ENCODE results near the gene CALML3.

CALML3 gene

DNA sequence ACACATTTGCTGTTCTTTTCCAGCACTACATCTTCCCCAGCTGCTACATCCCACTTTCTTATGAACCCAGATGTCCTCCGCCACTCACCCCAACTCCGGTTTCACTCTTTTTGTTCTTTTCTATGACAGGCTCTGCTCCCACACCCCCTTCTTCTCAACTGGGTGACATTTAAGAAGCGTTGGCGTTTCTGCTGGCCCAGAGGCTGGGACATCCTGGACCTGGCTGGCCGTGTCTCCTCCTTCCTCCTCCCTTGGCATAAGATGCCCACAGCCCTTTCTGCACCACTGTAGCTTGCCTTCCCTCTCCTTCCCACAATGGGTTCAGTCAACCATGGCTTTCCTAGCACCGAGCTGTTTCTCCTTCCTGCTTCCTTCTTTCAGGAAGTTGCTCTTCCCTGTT is 16.0 kb upstream of the CALML3 start:
- no peak overlapping the region for H3K4me3 ChIP-seq (ENCODE audit: low read depth, low read length)
- no peak for DNase-seq (ENCODE audit: low read depth, low spot score)
- ChIA-PET CTCF (interaction anchor here (1.3 to 1.8 kb wide), 2 partner anchors 10 to 13 kb away, joined by 3 read pairs; no protein-coding TSS in a partner anchor), POLR2A (no interaction called here)
- TF ChIP-seq, protein P1, sequence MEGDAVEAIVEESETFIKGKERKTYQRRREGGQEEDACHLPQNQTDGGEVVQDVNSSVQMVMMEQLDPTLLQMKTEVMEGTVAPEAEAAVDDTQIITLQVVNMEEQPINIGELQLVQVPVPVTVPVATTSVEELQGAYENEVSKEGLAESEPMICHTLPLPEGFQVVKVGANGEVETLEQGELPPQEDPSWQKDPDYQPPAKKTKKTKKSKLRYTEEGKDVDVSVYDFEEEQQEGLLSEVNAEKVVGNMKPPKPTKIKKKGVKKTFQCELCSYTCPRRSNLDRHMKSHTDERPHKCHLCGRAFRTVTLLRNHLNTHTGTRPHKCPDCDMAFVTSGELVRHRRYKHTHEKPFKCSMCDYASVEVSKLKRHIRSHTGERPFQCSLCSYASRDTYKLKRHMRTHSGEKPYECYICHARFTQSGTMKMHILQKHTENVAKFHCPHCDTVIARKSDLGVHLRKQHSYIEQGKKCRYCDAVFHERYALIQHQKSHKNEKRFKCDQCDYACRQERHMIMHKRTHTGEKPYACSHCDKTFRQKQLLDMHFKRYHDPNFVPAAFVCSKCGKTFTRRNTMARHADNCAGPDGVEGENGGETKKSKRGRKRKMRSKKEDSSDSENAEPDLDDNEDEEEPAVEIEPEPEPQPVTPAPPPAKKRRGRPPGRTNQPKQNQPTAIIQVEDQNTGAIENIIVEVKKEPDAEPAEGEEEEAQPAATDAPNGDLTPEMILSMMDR (IDR thresholded peaks at IDR 0.05; ENCODE audit: insufficient read depth, low read length, missing control alignments): no peak

- ChIA-PET CTCF (interaction anchor here (1.3 to 1.8 kb wide), 2 partner anchors 9 to 13 kb away, joined by 3 read pairs; no protein-coding TSS in a partner anchor), POLR2A (no interaction called here)
- no peak for DNase-seq (ENCODE audit: low read depth, low spot score)
- no peak overlapping the region for H3K4me3 ChIP-seq (ENCODE audit: low read depth, low read length)
- TF ChIP-seq, protein P1 (IDR thresholded peaks at IDR 0.05; ENCODE audit: insufficient read depth, low read length, missing control alignments): no peak
Observed at GRCh38 chr10:5509236-5509635, 15.5 kb upstream of the CALML3 start.

GRCh38 chr10:5509691-5510090 is 15.1 kb upstream of the CALML3 start:
- POLR2A ChIA-PET: no interaction called here
- CTCF ChIA-PET: interaction anchor here (1.8 kb wide), 1 partner anchor 9 kb away, joined by 3 read pairs; no protein-coding TSS in a partner anchor
- H3K4me3 ChIP-seq (ENCODE audit: low read depth, low read length): no peak overlapping the region
- TF ChIP-seq, protein P1 (IDR thresholded peaks at IDR 0.05; ENCODE audit: insufficient read depth, low read length, missing control alignments): no peak
- no peak for DNase-seq (ENCODE audit: low read depth, low spot score)

DNA sequence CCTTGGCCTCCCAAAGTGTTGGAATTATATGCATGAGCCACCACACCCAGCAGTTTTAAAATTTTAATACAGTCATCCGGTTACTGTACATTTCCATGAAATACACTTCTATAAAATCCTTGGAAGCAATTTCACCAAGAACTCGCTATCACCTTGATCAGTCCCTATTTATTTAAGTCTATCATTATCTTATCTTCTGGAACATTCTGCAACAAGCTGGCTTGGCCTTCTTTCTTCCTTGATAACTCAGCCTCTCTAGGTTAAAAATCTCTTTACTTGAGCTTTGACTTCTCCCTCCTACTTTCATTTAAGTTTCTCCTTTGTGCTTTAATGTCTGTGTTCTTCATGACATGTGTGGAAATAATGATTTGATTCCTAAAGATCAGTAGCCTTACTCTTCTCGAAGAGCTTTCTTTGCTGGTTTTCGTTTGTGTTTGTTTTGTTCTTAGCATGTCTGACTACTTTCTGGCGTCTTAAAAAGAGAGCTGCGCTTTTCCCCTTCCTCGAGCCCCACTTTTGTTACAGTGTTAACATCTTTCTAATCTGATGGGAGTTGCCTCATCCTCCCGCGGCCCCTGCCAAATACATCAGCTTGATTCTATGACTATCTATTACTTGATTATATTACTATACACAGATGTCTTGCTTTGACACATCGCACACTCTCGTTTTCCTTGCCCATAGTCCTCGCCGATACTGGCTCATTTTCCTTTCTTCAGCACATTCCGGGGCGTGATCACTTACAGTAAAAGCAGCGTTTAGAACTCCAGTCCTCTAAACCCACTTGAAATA is 14.3 kb upstream of the CALML3 start:
- TF ChIP-seq, protein P1 (IDR thresholded peaks at IDR 0.05; ENCODE audit: insufficient read depth, low read length, missing control alignments): no peak
- ChIA-PET POLR2A (interaction anchor here (1.1 kb wide), 1 partner anchor 64 kb away, joined by 3 read pairs; no protein-coding TSS in a partner anchor), CTCF (interaction anchor here (0.9 kb wide), 1 partner anchor 62 kb away, joined by 3 read pairs; no protein-coding TSS in a partner anchor)
- no peak overlapping the region for H3K4me3 ChIP-seq (ENCODE audit: low read depth, low read length)
- DNase-seq (ENCODE audit: low read depth, low spot score): no peak

DNA sequence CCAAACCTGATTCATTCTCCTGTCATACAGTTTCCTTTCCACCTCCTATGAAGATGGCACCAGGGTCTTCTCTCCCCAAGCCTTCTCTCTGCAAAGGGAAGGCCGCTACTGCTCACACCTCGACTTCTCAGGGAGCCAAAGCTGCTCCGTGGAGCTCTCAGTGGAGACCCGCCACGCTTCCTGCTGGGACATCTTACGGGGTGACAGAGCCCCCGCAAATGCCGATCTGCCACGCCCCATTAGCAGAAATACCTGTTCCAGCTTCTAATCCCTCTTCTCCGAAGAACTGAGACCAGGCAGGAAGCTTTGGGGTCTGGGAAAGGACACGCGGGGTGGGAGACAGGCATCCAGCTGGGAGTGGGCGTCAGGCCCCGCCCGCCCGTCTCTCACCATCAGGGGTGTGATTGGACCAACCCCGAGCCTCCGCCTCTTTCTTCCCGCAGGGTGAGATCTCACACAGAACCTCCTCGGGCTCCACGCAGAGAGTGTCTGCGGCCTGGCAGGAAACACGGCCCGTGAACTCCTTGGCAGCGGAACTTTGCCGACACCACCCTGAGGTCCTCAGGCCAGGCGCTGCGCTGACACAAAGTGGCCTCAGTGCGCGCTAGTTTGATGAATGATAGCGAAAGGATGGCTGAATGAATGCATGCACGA is 13.4 kb upstream of the CALML3 start:
- DNase-seq (ENCODE audit: low read depth, low spot score): no peak
- no peak overlapping the region for H3K4me3 ChIP-seq (ENCODE audit: low read depth, low read length)
- ChIA-PET POLR2A (interaction anchor here (1.1 kb wide), 1 partner anchor 65 kb away, joined by 3 read pairs; no protein-coding TSS in a partner anchor), CTCF (interaction anchor here (0.9 to 1.1 kb wide), 2 partner anchors 63 to 111 kb away, joined by 3 to 4 read pairs; no protein-coding TSS in a partner anchor)
- TF ChIP-seq, protein P1 (IDR thresholded peaks at IDR 0.05; ENCODE audit: insufficient read depth, low read length, missing control alignments): no peak

DNA sequence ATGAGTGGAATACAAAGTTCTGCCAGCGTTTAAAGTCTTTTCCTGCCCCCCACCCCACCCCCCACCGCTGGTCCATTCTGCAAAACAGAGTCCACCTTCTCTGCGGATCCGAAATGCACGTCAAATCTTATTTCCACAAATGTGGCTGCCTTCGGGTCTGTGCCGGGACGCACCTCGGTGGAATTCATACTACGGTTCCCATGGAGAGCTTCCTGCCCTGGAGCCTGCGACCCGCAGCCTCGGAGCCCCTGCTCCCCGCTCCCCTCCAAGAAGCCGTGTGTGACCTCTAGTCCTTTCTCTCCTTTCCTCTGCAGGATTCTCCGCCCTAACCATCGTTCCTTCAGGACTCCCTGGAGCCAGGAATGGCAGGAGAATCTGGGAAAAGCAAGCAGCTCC is 12.9 kb upstream of the CALML3 start:
- DNase-seq (ENCODE audit: low read depth, low spot score): no peak
- ChIA-PET POLR2A (no interaction called here), CTCF (interaction anchor here (1.1 kb wide), 1 partner anchor 111 kb away, joined by 4 read pairs; no protein-coding TSS in a partner anchor)
- H3K4me3 ChIP-seq (ENCODE audit: low read depth, low read length): no peak overlapping the region
- TF ChIP-seq, protein P1 (IDR thresholded peaks at IDR 0.05; ENCODE audit: insufficient read depth, low read length, missing control alignments): no peak
